Measurements from ENCODE around the gene PRG3. TPM values are rescaled to one million over a fixed set of nuclear protein-coding genes. Genes with fewer than 3 reads are reported as not detected.

PRG3 gene
- total RNA-seq, 1 experiment from 2014 or later: not detected

DNA sequence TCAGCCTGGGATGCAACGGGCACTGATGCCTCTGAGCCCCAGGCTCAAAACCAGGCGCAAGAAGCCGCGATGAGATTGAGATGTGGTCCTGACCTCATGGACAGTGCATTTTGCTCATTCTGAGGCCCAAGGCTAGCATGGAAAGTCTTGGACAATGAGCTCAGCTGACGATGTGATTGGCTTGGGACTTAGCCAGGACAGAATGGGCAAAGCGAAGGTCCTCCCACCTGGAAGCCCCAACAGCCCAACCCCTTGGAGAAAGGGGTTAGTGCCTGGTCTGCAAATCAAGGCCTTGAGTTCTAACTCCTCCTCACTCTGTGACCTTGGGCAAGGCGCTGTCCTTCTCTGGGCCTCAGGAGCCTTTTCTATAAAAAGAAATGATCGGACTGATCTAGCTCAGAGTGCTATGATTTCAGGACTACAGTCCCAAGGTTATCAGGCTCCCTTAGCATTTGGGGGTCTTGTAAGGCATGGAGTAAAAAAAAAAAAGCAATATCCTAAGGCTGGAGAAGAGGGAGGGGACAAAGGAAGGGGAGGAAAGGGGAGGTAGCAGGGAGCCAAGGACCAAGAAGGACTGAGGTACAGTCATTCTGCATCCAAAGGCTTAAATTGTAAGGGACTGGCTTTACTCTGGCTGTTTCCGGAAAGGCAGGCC lies 43.3 kb upstream of the PRG3 start:
- Histone ChIP-seq H3K79me2 (ENCODE audit: insufficient read depth, low read length) (peaks cover 8% of the 10 kb centered on the region; the same call in 1 of the 2 replicates), H2AFZ (ENCODE audit: low read depth, low read length, poor library complexity, severe bottlenecking) (no peak overlapping the region), H3K27me3 (ENCODE audit: insufficient read depth, low read length) (peaks cover 7% of the 10 kb centered on the region), H4K20me1 (ENCODE audit: insufficient read depth) (no peaks in the 10 kb centered on the region), H3K4me3 (replicated peaks in 1 of 2; ENCODE audit: low read depth in 1 of 2, low read length in 2 of 2) (no peak overlapping the region), H3K4me2 (ENCODE audit: low read length) (no peak overlapping the region), H3K9ac (ENCODE audit: low read length) (no peak overlapping the region), H3K36me3 (ENCODE audit: control insufficient read depth in 1 of 2, insufficient read depth in 2 of 2, low read length in 2 of 2) (no peaks in the 10 kb centered on the region; a peak in 1 of 4 replicates), H3K9me3 (ENCODE audit: control insufficient read depth in 1 of 2, insufficient read depth in 1 of 2, low read depth in 1 of 2, low read length in 2 of 2) (no peaks in the 10 kb centered on the region), H3K9me2 (ENCODE audit: insufficient read depth) (no peaks in the 10 kb centered on the region), H3K4me1 (ENCODE audit: control insufficient read depth in 1 of 2, insufficient read depth in 2 of 2, low read length in 2 of 2) (peaks cover 9 to 21% of the 10 kb centered on the region in 2 experiments), H3K27ac (ENCODE audit: low read depth, low read length) (no peak overlapping the region)
- ATAC-seq (no peak), DNase-seq (ENCODE audit: low read depth, low spot score) (no peak)
- CTCF ChIA-PET: no interaction called here
- RAD21 ChIA-PET (ENCODE audit: low non-redundant PET in 1 of 2, low total read pairs in 2 of 2, uncharacterized antibody in 2 of 2, unreplicated experiment in 2 of 2): no interaction called here
- intact Hi-C loops (cut with micrococcal nuclease): no loop called here
- BruUV-seq (replicated peaks): no TSS peak
- POLR2A ChIA-PET: no interaction called here
- TF ChIP-seq, protein P1, sequence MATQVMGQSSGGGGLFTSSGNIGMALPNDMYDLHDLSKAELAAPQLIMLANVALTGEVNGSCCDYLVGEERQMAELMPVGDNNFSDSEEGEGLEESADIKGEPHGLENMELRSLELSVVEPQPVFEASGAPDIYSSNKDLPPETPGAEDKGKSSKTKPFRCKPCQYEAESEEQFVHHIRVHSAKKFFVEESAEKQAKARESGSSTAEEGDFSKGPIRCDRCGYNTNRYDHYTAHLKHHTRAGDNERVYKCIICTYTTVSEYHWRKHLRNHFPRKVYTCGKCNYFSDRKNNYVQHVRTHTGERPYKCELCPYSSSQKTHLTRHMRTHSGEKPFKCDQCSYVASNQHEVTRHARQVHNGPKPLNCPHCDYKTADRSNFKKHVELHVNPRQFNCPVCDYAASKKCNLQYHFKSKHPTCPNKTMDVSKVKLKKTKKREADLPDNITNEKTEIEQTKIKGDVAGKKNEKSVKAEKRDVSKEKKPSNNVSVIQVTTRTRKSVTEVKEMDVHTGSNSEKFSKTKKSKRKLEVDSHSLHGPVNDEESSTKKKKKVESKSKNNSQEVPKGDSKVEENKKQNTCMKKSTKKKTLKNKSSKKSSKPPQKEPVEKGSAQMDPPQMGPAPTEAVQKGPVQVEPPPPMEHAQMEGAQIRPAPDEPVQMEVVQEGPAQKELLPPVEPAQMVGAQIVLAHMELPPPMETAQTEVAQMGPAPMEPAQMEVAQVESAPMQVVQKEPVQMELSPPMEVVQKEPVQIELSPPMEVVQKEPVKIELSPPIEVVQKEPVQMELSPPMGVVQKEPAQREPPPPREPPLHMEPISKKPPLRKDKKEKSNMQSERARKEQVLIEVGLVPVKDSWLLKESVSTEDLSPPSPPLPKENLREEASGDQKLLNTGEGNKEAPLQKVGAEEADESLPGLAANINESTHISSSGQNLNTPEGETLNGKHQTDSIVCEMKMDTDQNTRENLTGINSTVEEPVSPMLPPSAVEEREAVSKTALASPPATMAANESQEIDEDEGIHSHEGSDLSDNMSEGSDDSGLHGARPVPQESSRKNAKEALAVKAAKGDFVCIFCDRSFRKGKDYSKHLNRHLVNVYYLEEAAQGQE (IDR thresholded peaks at IDR 0.05; ENCODE audit: low read depth): no peak
- TF ChIP-seq EGR1 (IDR thresholded peaks at IDR 0.05; ENCODE audit: low read depth) (no peak), JUND (IDR thresholded peaks at IDR 0.05) (no peak), CBX3 (IDR thresholded peaks at IDR 0.05; ENCODE audit: low read depth) (no peak), ZFX (IDR thresholded peaks at IDR 0.05) (no peak), SIN3A (IDR thresholded peaks at IDR 0.05; ENCODE audit: low read depth) (no peak), EZH2phosphoT487 (IDR thresholded peaks at IDR 0.05; ENCODE audit: borderline replicate concordance) (no peak), YY1 (IDR thresholded peaks at IDR 0.05; ENCODE audit: extremely low read depth, insufficient replicate concordance, low read depth, low read length) (no peak), POLR2AphosphoS5 (IDR thresholded peaks at IDR 0.05; ENCODE audit: low read depth, low read length) (no peak), TCF7L2 (IDR thresholded peaks at IDR 0.05; ENCODE audit: borderline replicate concordance, extremely low read depth, insufficient read depth, insufficient read length) (no peak), RAD21 (IDR thresholded peaks at IDR 0.05; ENCODE audit: low read depth) (no peak), FOSL1 (IDR thresholded peaks at IDR 0.05; ENCODE audit: low read depth) (no peak), ZNF274 (IDR thresholded peaks at IDR 0.05; ENCODE audit: low read depth, low read length) (no peak), SP1 (IDR thresholded peaks at IDR 0.05; ENCODE audit: low read depth) (no peak), POLR2A (IDR thresholded peaks at IDR 0.05; ENCODE audit: borderline replicate concordance, extremely low read depth, insufficient read depth, insufficient read length) (no peak)
- TF ChIP-seq, protein P2, sequence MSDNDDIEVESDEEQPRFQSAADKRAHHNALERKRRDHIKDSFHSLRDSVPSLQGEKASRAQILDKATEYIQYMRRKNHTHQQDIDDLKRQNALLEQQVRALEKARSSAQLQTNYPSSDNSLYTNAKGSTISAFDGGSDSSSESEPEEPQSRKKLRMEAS (IDR thresholded peaks at IDR 0.05): no peak
- TF ChIP-seq, protein P3, sequence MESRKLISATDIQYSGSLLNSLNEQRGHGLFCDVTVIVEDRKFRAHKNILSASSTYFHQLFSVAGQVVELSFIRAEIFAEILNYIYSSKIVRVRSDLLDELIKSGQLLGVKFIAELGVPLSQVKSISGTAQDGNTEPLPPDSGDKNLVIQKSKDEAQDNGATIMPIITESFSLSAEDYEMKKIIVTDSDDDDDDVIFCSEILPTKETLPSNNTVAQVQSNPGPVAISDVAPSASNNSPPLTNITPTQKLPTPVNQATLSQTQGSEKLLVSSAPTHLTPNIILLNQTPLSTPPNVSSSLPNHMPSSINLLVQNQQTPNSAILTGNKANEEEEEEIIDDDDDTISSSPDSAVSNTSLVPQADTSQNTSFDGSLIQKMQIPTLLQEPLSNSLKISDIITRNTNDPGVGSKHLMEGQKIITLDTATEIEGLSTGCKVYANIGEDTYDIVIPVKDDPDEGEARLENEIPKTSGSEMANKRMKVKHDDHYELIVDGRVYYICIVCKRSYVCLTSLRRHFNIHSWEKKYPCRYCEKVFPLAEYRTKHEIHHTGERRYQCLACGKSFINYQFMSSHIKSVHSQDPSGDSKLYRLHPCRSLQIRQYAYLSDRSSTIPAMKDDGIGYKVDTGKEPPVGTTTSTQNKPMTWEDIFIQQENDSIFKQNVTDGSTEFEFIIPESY (IDR thresholded peaks at IDR 0.05; ENCODE audit: extremely low read depth, insufficient replicate concordance, low read length): no peak
- TF ChIP-seq, protein P4, sequence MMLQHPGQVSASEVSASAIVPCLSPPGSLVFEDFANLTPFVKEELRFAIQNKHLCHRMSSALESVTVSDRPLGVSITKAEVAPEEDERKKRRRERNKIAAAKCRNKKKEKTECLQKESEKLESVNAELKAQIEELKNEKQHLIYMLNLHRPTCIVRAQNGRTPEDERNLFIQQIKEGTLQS (IDR thresholded peaks at IDR 0.05): no peak
